NCI-H2081 treated with DMSO at 0.1 percent for 48 hours (cell line): ENCODE data around the gene ATAD1.
"Not testable (repeated sequence)": the region's sequence is repeated elsewhere in the genome, so short reads cannot be mapped to it uniquely, and the experiment has no call there.

Source experiments
- DNase-seq: peaks from one replicate; lab custom pipeline; 2025; lab: John Stamatoyannopoulos, UW

ATAD1 gene

DNA sequence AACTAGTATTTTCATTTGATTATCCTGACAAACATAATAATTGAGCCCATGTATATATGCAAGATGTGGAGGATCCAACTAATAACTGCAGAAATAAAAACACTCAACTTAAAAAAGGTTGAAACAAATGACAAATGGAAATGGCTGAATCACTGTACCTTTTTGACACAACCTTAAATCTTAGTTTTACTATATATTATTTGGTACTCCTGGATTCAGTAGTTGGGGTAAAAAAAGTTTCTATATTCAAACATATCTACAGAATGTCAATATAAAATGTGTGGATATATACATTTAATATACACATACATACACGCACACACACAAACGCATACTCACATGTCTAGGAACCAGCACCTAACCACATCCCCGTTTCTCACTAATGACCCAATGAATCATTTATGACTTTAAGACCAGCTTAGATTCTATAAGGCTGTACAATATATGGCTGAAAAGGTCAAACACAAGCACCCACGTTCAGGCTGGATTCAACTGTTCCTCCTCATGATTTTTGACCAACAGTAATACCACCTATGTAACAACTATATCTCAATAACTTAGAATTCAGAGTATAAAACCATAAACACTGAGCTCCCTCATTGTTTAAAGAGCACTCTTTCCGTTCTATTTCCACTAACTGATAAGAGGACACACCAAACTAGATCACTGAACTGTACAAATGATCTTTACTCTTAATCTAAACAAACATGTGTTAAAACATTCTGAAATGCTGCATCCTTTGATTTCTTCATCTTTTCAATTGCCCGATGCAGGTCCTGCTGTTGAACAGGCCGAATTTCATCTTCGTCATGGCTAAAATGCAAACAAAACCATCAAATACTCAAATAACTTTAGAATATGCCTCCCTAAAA, 63.8 kb downstream of the ATAD1 start:
- no peak for DNase-seq

- no peak for DNase-seq
Measured at GRCh38 chr10:87752566-87752965, 65.5 kb downstream of the ATAD1 start.

GRCh38 chr10:87751274-87751673, 66.8 kb downstream of the ATAD1 start:
- no peak for DNase-seq

GRCh38 chr10:87750817-87751216, 67.2 kb downstream of the ATAD1 start:
- DNase-seq = no peak

DNA sequence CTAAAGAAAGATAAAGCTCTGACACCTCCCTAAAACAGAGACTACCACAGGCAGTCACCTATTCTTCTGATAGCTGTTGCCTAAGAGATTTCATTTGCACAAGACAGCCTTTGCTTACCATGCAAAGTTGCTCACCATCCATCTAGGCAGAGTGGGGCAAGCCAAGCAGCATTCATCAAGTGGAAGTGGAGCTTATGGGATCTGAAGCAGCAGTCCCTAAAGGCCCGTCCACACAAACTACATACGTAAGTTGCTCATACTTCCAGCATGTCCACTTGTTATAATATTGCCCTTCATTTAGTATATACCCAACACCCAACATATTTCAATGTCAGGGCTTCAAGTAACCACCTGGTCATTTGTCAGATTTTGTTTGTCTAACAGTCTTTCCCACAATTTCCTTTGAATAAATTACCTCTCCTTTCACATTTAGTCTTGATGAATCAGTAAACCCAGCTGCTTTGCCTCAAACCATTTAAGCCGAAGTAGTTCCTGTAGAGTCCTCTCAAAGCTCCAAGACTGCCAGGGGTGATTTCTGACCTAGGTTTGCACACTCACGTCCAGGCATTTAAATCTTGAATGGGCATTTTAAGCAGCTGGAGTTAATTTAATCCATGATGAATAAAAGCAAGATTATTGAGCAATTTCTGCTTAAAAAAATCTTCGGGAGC, 67.9 kb downstream of the ATAD1 start:
- DNase-seq = no peak

- not testable (repeated sequence) for DNase-seq
Measured at GRCh38 chr10:87748244-87748643, 69.8 kb downstream of the ATAD1 start.

GRCh38 chr10:87746911-87747310, 71.1 kb downstream of the ATAD1 start:
- DNase-seq = no peak

GRCh38 chr10:87744606-87745005, 73.4 kb downstream of the ATAD1 start:
- no peak for DNase-seq

DNA sequence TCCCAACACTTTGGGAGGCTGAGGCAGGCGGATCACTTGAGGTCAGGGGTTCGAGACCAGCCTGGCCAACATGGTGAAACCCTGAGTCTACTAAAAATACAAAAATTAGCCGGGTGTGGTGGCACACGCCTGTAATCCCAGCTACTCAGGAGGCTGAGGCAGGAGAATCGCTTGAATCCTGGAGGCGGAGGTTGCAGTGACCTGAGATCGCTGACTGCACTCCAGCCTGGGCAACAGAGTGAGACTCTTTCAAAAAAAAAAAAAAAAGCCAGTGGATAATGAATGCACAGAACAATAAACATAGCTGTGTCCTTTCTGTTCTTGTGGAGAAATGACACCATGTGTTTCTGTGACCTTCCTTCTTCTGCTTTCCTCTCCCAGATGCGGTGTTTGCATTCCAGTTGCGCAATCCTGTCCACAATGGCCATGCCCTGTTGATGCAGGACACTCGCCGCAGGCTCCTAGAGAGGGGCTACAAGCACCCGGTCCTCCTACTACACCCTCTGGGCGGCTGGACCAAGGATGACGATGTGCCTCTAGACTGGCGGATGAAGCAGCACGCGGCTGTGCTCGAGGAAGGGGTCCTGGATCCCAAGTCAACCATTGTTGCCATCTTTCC, 74.9 kb downstream of the ATAD1 start:
- DNase-seq = not testable (repeated sequence)

DNA sequence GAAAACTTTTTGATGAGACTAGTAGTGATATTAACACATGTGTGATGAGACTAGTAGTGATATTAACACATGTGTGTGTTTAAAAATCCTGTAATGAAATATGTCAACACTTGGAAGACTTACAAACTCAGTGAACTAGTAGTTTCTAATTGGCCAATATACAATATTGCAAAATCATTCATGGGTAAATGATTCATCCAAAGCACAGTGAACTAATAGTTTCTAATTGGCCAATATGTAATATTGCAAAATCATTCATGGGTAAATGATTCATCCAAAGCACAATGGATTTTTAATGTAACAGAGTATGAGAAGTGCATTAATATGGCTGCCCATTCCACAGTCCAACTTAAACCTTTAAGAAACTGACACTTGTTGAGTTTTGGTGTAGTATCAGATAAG, 77.8 kb downstream of the ATAD1 start:
- no peak for DNase-seq

DNA sequence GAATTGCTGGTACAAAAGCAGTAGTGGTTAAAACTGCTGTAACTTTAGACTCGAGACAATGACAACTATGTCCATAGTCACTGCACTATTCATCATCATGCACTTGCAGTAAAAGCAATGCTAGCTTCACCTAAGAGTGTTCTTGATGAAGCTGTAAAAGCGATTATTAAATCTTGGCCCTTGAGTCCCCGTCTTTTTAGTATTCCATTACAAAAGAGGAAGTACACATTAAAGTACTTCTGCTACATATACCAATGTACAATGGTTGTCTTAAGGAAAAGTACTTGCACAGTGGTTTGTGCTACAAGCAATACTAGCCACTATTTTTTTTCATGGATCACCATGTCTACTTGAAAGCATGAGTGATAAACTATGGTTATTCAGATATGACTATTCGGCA, 78.3 kb downstream of the ATAD1 start:
- no peak for DNase-seq

DNA sequence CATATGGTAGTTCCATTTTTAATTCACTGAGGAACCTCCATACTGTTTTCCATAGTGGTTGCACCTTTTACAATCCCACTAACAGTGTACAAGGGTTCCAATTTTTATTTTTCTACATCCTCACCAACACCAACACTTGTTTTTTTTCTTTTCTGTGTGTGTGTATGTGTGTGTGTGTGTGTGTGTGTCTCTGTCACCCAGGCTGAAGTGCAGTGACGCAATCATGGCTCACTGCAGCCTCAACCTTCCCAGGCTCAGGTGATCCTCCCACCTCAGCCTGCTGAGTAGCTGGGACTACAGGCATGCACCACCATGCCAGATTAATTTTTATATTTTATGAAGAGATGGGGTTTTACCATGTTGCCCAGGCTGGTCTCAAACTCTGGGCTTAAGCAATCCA, 79.8 kb downstream of the ATAD1 start:
- not testable (repeated sequence) for DNase-seq

GRCh38 chr10:87734987-87735827, 82.8 kb downstream of the ATAD1 start:
- DNase-seq = no peak

GRCh38 chr10:87733081-87733480, 84.9 kb downstream of the ATAD1 start:
- no peak for DNase-seq

DNA sequence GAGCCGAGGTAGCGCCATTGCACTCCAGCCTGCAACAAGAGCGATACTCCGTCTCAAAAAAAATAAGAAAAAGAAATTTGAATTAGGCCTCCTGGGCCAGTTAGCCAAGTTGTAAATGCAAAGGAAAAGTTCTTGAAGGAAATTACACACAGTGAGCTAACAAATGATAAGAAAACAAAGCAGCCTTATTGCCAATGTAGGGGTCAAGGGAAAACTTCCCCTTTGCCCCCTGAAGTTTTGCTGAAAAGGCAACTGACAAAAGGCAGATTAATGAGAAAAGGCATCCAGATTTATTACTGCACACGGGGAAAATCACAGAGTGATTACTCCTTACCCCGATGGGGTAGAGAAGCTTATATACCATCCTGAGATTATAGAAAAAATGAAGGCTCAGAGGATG, 88.1 kb downstream of the ATAD1 start:
- no peak for DNase-seq

- no peak for DNase-seq
Measured at GRCh38 chr10:87724789-87725188, 93.2 kb downstream of the ATAD1 start.

DNA sequence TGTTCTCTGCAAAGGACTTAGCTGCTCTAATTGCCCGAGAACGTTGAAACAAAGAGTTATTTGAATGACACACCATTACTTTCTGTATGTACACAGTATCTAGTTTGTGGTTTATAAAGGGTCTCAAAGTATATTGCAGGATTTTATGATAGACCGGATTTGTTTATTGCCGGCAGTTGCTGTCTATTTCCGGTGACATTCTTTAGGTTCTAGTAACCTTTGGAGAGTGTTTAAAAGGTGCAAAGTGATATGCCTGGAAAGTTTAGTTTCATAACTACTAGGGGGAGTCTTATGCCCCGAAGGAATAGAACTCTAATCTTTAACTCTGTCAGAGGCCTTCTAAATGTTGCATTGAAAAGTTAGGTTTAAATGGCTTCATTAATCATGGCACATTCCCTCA, 94.5 kb downstream of the ATAD1 start:
- no peak for DNase-seq

DNA sequence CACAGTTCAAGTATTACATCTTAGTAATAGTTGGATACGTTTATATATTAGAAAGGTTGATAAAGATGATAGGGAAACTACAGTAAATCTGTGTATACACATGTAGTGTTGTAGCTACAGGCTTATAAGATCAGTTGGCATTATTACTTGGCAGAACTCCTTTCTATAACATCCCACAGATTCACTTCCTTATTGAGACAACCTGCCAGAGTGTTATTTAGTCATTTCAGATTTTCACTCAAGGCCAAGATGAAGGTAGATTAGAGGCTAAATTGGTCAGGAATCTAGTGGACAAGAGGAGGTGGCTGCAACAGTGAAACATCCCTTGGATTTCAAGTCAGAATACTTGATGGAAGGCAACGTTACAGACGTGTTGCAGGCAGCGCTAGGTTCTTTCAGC, 95.3 kb downstream of the ATAD1 start:
- DNase-seq = no peak

DNA sequence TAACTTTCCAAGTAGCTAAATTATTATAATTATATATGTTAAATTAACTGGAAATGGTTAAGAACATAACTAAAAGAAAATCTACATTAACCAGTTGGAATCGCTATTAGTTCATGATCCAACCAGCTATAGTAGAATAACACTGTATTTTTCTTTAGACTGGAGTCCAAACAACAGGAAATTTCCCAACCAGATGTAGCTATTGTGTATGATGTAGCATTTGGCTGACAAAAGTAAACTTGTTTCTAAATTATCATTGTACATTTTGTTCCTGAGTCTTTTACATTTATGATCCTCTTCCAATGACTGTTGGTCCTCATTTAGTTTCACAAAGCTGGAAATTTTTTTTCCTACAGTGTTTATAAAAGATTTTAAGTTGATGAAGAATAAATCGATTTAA, 96.2 kb downstream of the ATAD1 start:
- no peak for DNase-seq

DNA sequence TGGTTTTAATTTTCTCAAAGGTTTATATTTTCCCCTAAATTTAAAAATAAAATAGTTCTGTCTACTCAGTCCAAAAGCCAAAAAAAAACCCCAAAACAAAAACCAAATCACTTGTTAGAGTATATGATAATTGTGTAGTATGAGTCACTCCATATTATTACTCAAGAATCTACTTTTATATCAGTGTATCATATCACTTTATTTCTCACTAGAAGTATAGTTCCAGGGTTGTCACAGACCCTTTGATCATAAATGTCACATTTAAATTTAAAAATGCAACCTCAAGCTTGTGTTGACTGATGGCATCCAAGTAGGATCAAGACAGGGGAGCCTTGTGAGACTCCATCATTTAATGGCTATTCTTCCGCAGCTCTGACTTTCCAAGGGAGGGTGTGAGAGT, 97.4 kb downstream of the ATAD1 start:
- no peak for DNase-seq

- no peak for DNase-seq
Measured at GRCh38 chr10:87716348-87716670, 101.7 kb downstream of the ATAD1 start.
